ENCODE data around the gene POTEF.
"Not testable (repeated sequence)": the region's sequence is repeated elsewhere in the genome, so short reads cannot be mapped to it uniquely, and the experiment has no call there.

The POTEF gene

GRCh38 chr2:130102597-130103363 lies 26.2 kb downstream of the POTEF start:
- not testable (repeated sequence) for DNase-seq

GRCh38 chr2:130062645-130063044 lies 66.4 kb downstream of the POTEF start:
- DNase-seq = not testable (repeated sequence)

- DNase-seq = not testable (repeated sequence)
Observed at GRCh38 chr2:130059982-130060381, 69.0 kb downstream of the POTEF start.

GRCh38 chr2:130056336-130056735 lies 72.7 kb downstream of the POTEF start:
- not testable (repeated sequence) for DNase-seq

- not testable (repeated sequence) for DNase-seq
Observed at GRCh38 chr2:130053217-130053911, 75.7 kb downstream of the POTEF start.

- not testable (repeated sequence) for DNase-seq
Observed at GRCh38 chr2:130052376-130052775, 76.6 kb downstream of the POTEF start.

- not testable (repeated sequence) for DNase-seq
Observed at GRCh38 chr2:130048422-130048821, 80.6 kb downstream of the POTEF start.

GRCh38 chr2:130038265-130038603 lies 90.8 kb downstream of the POTEF start:
- not testable (repeated sequence) for DNase-seq

- not testable (repeated sequence) for DNase-seq
Observed at GRCh38 chr2:130025931-130026330, 103.1 kb downstream of the POTEF start.

Data from right hindlimb (tissue), 1 donor.